CD4-positive, alpha-beta memory T cell (primary cell): ENCODE data around the gene TRIM38. TPM values are rescaled to one million over a fixed set of nuclear protein-coding genes. Genes with fewer than 3 reads are reported as not detected.

Experiments used
- polyA plus RNA-seq, 2 donors: library from polyadenylated mRNA; unstranded; fragments of 300-500 nt; fragmentation: Illumina TruSeq; gene quantifications; one replicate each; pipeline ENCODE4 v1.2.3, GENCODE V29; 2021
- total RNA-seq, 2 experiments: library from RNA; stranded (reverse); gene quantifications; one replicate each; pipeline ENCODE4 v1.2.3, GENCODE V29; 2021

The TRIM38 gene
- total and polyA plus RNA-seq, 4 experiments from 2014 or later, result 4.5 to 37.7 (median 23.8) TPM

Other genes starting within 250 kb of the TRIM38 start
- gene SLC17A4, start 208.1 kb upstream of the TRIM38 start, total RNA-seq, result not detected
- not detected for gene SLC17A4, start 208.1 kb upstream of the TRIM38 start, polyA plus RNA-seq
- under 1 TPM in 1 of 2 experiments, not detected in 1; 0.19 TPM for gene SLC17A1, start 130.8 kb upstream of the TRIM38 start, total RNA-seq
- gene SLC17A1, start 130.8 kb upstream of the TRIM38 start, polyA plus RNA-seq, result not detected
- under 1 TPM; 0.81 to 1.00 TPM for gene SLC17A3, start 88.6 kb upstream of the TRIM38 start, total RNA-seq
- gene SLC17A3, start 88.6 kb upstream of the TRIM38 start, polyA plus RNA-seq, result under 1 TPM in 1 of 2 donors, not detected in 1; 0.75 TPM
- not detected for gene SLC17A2, start 32.1 kb upstream of the TRIM38 start, total RNA-seq
- not detected for gene SLC17A2, start 32.1 kb upstream of the TRIM38 start, polyA plus RNA-seq
- gene HFE, start 124.6 kb downstream of the TRIM38 start, total RNA-seq, result 1 to 10 TPM; 3.5 to 4.2 TPM
- 1 to 10 TPM; 3.4 to 4.2 TPM for gene HFE, start 124.6 kb downstream of the TRIM38 start, polyA plus RNA-seq